ENCODE data around the gene XXYLT1. TPM values are rescaled to one million over a fixed set of nuclear protein-coding genes. Genes with fewer than 3 reads are reported as not detected.

The XXYLT1 gene
- total and polyA plus RNA-seq, 2 of the 4 experiments (the other 2 are of a cell fraction), result 14.7 to 18.1 TPM

- Histone ChIP-seq H4K20me1 (ENCODE audit: insufficient read depth, low read length) (no peaks in the 10 kb centered on the region), H2AFZ (replicated peaks; ENCODE audit: low read length, poor library complexity) (peak overlapping the region; percentile 87), H2AK9ac (replicated peaks; ENCODE audit: low read depth, low read length, poor library complexity) (peak overlapping the region; percentile 62), H3K9ac (ENCODE audit: low read depth, low read length) (peak overlapping the region; percentile 57), H2BK120ac (ENCODE audit: low read depth, low read length) (peak overlapping the region; percentile 40), H4K8ac (ENCODE audit: low read depth in 2 of 2, low read length in 2 of 2) (peak overlapping the region in 1 of 2 experiments; percentile 72; a peak in 2 of 4 replicates), H3K23ac (ENCODE audit: low read depth, low read length) (no peak overlapping the region), H4K5ac (ENCODE audit: low read depth, low read length) (peak overlapping the region; percentile 35; the same call in 1 of the 2 replicates), H4K91ac (ENCODE audit: insufficient read depth, low read depth, low read length) (peak overlapping the region; percentile 10; the same call in 1 of the 2 replicates), H3K9me3 (ENCODE audit: control insufficient read depth, insufficient read depth, low read length) (no peaks in the 10 kb centered on the region), H3K56ac (ENCODE audit: extremely low read depth, insufficient read depth, low read length) (no peak overlapping the region), H3K9me1 (ENCODE audit: insufficient read depth, low read length) (peaks cover 15% of the 10 kb centered on the region), H3K36me3 (ENCODE audit: control insufficient read depth, insufficient read depth, low read length) (no peaks in the 10 kb centered on the region), H2AK5ac (ENCODE audit: low read depth, low read length) (peak overlapping the region; percentile 50; the same call in 1 of the 2 replicates), H3K4me2 (ENCODE audit: low read depth, low read length) (peak overlapping the region; percentile 48; the same call in 1 of the 2 replicates), H3K14ac (replicated peaks; ENCODE audit: low read depth, low read length) (no peak overlapping the region), H3K27ac (ENCODE audit: insufficient read depth, low read length) (peak overlapping the region; percentile 29; the same call in 1 of the 2 replicates), H3K18ac (ENCODE audit: low read depth, low read length) (no peak overlapping the region), H3K4me1 (ENCODE audit: control insufficient read depth, insufficient read depth, low read length) (peaks cover 10% of the 10 kb centered on the region), H2BK5ac (ENCODE audit: low read depth, low read length, poor library complexity, severe bottlenecking) (no peak overlapping the region), H3K27me3 (ENCODE audit: control insufficient read depth, insufficient read depth, low read length) (no peaks in the 10 kb centered on the region), H3K79me1 (ENCODE audit: low read depth in 1 of 2, low read length in 2 of 2) (peaks cover 4 to 27% of the 10 kb centered on the region in 2 experiments; a peak in 3 of 4 replicates), H3K4ac (ENCODE audit: low read depth, low read length) (peak overlapping the region; percentile 48), H2BK15ac (ENCODE audit: low read depth, low read length) (no peak overlapping the region; the same call in 2 of the 3 replicates), H3K4me3 (ENCODE audit: insufficient read depth, low read depth, low read length) (no peak overlapping the region), H2BK20ac (ENCODE audit: low read depth, low read length) (peak overlapping the region; percentile 50; the same call in 1 of the 2 replicates)
- peak; percentile 62; the same call in 1 of the 2 replicates for TF ChIP-seq MAZ (IDR thresholded peaks at IDR 0.05; ENCODE audit: borderline replicate concordance, low read depth, low read length)
- peak; percentile 89 for TF ChIP-seq CTCF (conservative IDR thresholded peaks at IDR 0.05; ENCODE audit: low read depth, low read length)
- TF ChIP-seq CEBPB (IDR thresholded peaks at IDR 0.05; ENCODE audit: low read depth, low read length), result no peak
- peak; percentile 87 for TF ChIP-seq RAD21 (IDR thresholded peaks at IDR 0.05; ENCODE audit: low read length)
- no peak for TF ChIP-seq MAFK (IDR thresholded peaks at IDR 0.05; ENCODE audit: low read depth, low read length)
- peak; percentile 81 for TF ChIP-seq SMC3 (IDR thresholded peaks at IDR 0.05; ENCODE audit: low read depth, low read length)
- dilution Hi-C loops (cut with HindIII; ENCODE audit: low sequenced_read_pairs, unreplicated experiment), result no loop called here
- POLR2A ChIA-PET (ENCODE audit: unreplicated experiment), result no interaction called here
- peak; percentile 91 for ATAC-seq (ENCODE audit: low read depth)
- BruUV-seq (replicated peaks), result no TSS peak
- WGBS, 2 experiments (ENCODE audit: extremely low coverage in 2 of 2, insufficient read length in 1 of 2), result no CpG with 5 or more reads among the region's 29 CpGs
- CTCF ChIA-PET, result interaction anchor here (0.6 to 1.5 kb wide), 8 partner anchors 13 to 435 kb away, joined by 3 to 7 read pairs (median 5); partner anchors contain the start of genes FAM43A and LSG1
- in situ Hi-C loops (cut with MboI; ENCODE audit: low sequenced_read_pairs), result loop anchor here (5.0 kb wide), 1 partner anchor 429 kb away; no protein-coding TSS in a partner anchor
- intact Hi-C loops (cut with micrococcal nuclease), result loop anchor here (1.0 to 5.0 kb wide), 3 partner anchors 91 to 424 kb away; no protein-coding TSS in a partner anchor
- peak; percentile 52 for DNase-seq
These were observed 164.5 kb downstream of the XXYLT1 start for GRCh38 chr3:195106418-195106906.

All from IMR-90 (cell line).